SK-N-SH (cell line): ENCODE measurements around the gene IDH3G. TPM values are rescaled to one million over a fixed set of nuclear protein-coding genes. Genes with fewer than 3 reads are reported as not detected.

Experiments
- CTCF ChIA-PET: fragments of 300-600, 350-600 bp; formaldehyde crosslinking; extraction: SDS; loops from one replicate; lab custom pipeline; 2021; lab: Yijun Ruan, JAX
- POLR2A ChIA-PET: fragments of 350-600 bp; sonication (Branson Sonifier 250); formaldehyde crosslinking; extraction: SDS; loops from one replicate; lab custom pipeline; 2020; ENCODE audit warnings: antibody characterized with exemption, inconsistent platforms; lab: Yijun Ruan, JAX
- DNase-seq: peaks from one replicate; pipeline ENCODE4 v3.0.0; 2012
- H2AFZ ChIP-seq: fragments of 200-600 bp; sonication (generic); 2 replicates; pipeline ENCODE4 v1.8.1; 2016; ENCODE audit warnings: antibody characterized with exemption, mild to moderate bottlenecking, low read depth
- H3F3A ChIP-seq: fragments of 200-600 bp; sonication (generic); replicated peaks from 2 replicates; pipeline ENCODE3; 2016; ENCODE audit warnings: antibody characterized with exemption, mild to moderate bottlenecking; ENCODE audit not compliant: insufficient read depth
- H3K27ac ChIP-seq, 2 experiments: fragments of 200-500 bp in 1 of 2; fragments of 200-600 bp in 1 of 2; sonication (Bioruptor generic) in 1 of 2; sonication (generic), shearing (Covaris generic) in 1 of 2; 2 replicates each; pipeline versions ENCODE4 v1.5.1 to v1.6.1; 2014 to 2016; ENCODE audit warnings: low read depth in 2 of 2, inconsistent platforms in 1 of 2, low read length in 1 of 2, mild to moderate bottlenecking in 1 of 2, mixed read lengths in 1 of 2
- H3K27me3 ChIP-seq: fragments of 200-600 bp; sonication (generic), shearing (Covaris generic); 2 replicates; pipeline ENCODE4 v1.6.1; 2016; ENCODE audit warnings: mixed run types; ENCODE audit not compliant: insufficient read depth
- H3K36me3 ChIP-seq, 2 experiments: fragments of 200-500 bp in 1 of 2; fragments of 200-600 bp in 1 of 2; sonication (Bioruptor generic) in 1 of 2; sonication (generic) in 1 of 2; replicated peaks in 1 of 2; 2 replicates each; pipeline versions ENCODE3 to v1.5.1; 2014 to 2016; ENCODE audit warnings: low read length in 1 of 2, mild to moderate bottlenecking in 1 of 2; ENCODE audit not compliant: insufficient read depth in 2 of 2, control insufficient read depth in 1 of 2
- H3K4me1 ChIP-seq, 2 experiments: fragments of 200-500 bp in 1 of 2; fragments of 200-600 bp in 1 of 2; sonication (Bioruptor generic) in 1 of 2; sonication (generic), shearing (Covaris generic) in 1 of 2; 2 replicates each; pipeline versions ENCODE4 v1.5.1 to v1.6.1; 2014 to 2016; ENCODE audit warnings: low read depth in 1 of 2, low read length in 1 of 2, mixed run types in 1 of 2; ENCODE audit not compliant: insufficient read depth in 2 of 2, control insufficient read depth in 1 of 2
- H3K4me2 ChIP-seq: fragments of 200-600 bp; sonication (generic), shearing (Covaris generic); 2 replicates; pipeline ENCODE4 v1.6.1; 2017; ENCODE audit warnings: mixed run types
- H3K4me3 ChIP-seq, 2 experiments: fragments of 200-500 bp in 1 of 2; fragments of 200-600 bp in 1 of 2; sonication (Bioruptor generic) in 1 of 2; sonication (generic), shearing (Covaris generic) in 1 of 2; 2 replicates each; pipeline versions ENCODE4 v1.5.1 to v1.8.1; 2014 to 2016; ENCODE audit warnings: low read depth in 2 of 2, inconsistent platforms in 1 of 2, low read length in 1 of 2, mild to moderate bottlenecking in 1 of 2, mixed read lengths in 1 of 2, moderate library complexity in 1 of 2
- H3K79me2 ChIP-seq: fragments of 200-600 bp; sonication (generic); 2 replicates; pipeline ENCODE4 v1.8.1; 2017; ENCODE audit warnings: mild to moderate bottlenecking; ENCODE audit not compliant: insufficient read depth
- H3K9ac ChIP-seq: fragments of 200-600 bp; sonication (generic); 2 replicates; pipeline ENCODE4 v1.6.1; 2017; ENCODE audit warnings: mixed run types
- H3K9me2 ChIP-seq: fragments of 200-600 bp; sonication (generic); 2 replicates; pipeline ENCODE4 v1.6.1; 2017; ENCODE audit warnings: mixed run types
- H3K9me3 ChIP-seq: fragments of 200-600 bp; sonication (generic); 2 replicates; pipeline ENCODE4 v1.6.1; 2017; ENCODE audit warnings: mixed run types, mild to moderate bottlenecking, moderate library complexity
- H4K20me1 ChIP-seq: fragments of 200-600 bp; sonication (generic); 2 replicates; pipeline ENCODE4 v1.6.1; 2017; ENCODE audit warnings: mild to moderate bottlenecking, mixed run types; ENCODE audit not compliant: insufficient read depth
- CTCF ChIP-seq: fragments of 200-600 bp; sonication (generic); IDR thresholded peaks from 2 replicates; pipeline ENCODE4 v1.6.1; 2017; ENCODE audit warnings: antibody characterized with exemption, mild to moderate bottlenecking, moderate library complexity
- EP300 ChIP-seq, 2 experiments: IDR thresholded peaks; 2 replicates each; pipeline versions ENCODE4 v1.4.0 to v1.6.1; 2012; ENCODE audit warnings: borderline replicate concordance in 1 of 2, low read depth in 1 of 2, low read length in 1 of 2
- FOSL2 ChIP-seq: IDR thresholded peaks from 2 replicates; pipeline ENCODE4 v1.4.0; 2012; ENCODE audit warnings: low read depth, mild to moderate bottlenecking, moderate library complexity, borderline replicate concordance
- FOXM1 ChIP-seq: IDR thresholded peaks from 2 replicates; pipeline ENCODE4 v1.4.0; 2012; ENCODE audit warnings: low read depth, mild to moderate bottlenecking
- GABPA ChIP-seq: IDR thresholded peaks from 2 replicates; pipeline ENCODE4 v1.4.0; 2012; ENCODE audit warnings: low read depth, mild to moderate bottlenecking
- GATA2 ChIP-seq: sonication (generic); formaldehyde crosslinking; IDR thresholded peaks from 2 replicates; pipeline ENCODE4 v1.5.0; 2020; ENCODE audit warnings: mild to moderate bottlenecking, missing genetic modification reagents
- MXI1 ChIP-seq: IDR thresholded peaks from 2 replicates; pipeline ENCODE4 v1.6.1; 2012; ENCODE audit warnings: mild to moderate bottlenecking, low read depth, low read length, improper control_type of control experiment
- RCOR1 ChIP-seq: fragments of 150-350 bp; IDR thresholded peaks from 2 replicates; pipeline ENCODE4 v1.6.1; 2017; ENCODE audit warnings: antibody characterized with exemption, low read length
- TCF12 ChIP-seq: IDR thresholded peaks from 2 replicates; pipeline ENCODE4 v1.4.0; 2012
- USF1 ChIP-seq: IDR thresholded peaks from 2 replicates; pipeline ENCODE4 v1.4.0; 2012; ENCODE audit warnings: low read depth, borderline replicate concordance
- WGBS: methylation state at CpG from one replicate; pipeline ENCODE4 v1.1.6; 2017; ENCODE audit warnings: low lambda C conversion rate; 5-methylcytosine and 5-hydroxymethylcytosine counted together
- polyA plus RNA-seq, 3 experiments: library from polyadenylated mRNA; depleted of rRNA; stranded (reverse); fragments of >200 nt; gene quantifications; 2 replicates each; pipeline ENCODE4 v1.2.3, GENCODE V29; 2012

The IDH3G gene
- polyA plus RNA-seq, 1 of the 3 experiments (the other 2 are of a cell fraction), result 107 TPM

GRCh38 chrX:153766098-153766817 is 27.9 kb downstream of the IDH3G start:
- peak; percentile 74 for DNase-seq
- peaks cover 6% of the 10 kb centered on the region; the same call in 1 of the 2 replicates for H3K79me2 ChIP-seq
- peaks cover 0 to 4% of the 10 kb centered on the region in 2 experiments for H3K36me3 ChIP-seq
- H4K20me1 ChIP-seq, result peaks cover 9% of the 10 kb centered on the region; the same call in 1 of the 2 replicates
- H2AFZ ChIP-seq, result no peak overlapping the region
- peak overlapping the region; percentile 79 for H3K4me2 ChIP-seq
- peaks cover 2 to 27% of the 10 kb centered on the region in 2 experiments; a peak in 1 of 4 replicates for H3K4me1 ChIP-seq
- no peaks in the 10 kb centered on the region for H3K27me3 ChIP-seq
- 18% methylated on average over 21 of the region's 21 CpGs for WGBS
- H3K9me3 ChIP-seq, result no peaks in the 10 kb centered on the region
- no peaks in the 10 kb centered on the region for H3F3A ChIP-seq
- TF ChIP-seq TCF12, result peak; percentile 33; the same call in 1 of the 2 replicates
- TF ChIP-seq MXI1, result 0 out of 2 replicates have a peak, but pooled peaks have one; percentile 28
- no peak for TF ChIP-seq GATA2 (CRISPR knock-in tag)
- peak; percentile 83 for TF ChIP-seq FOSL2
- no peak for TF ChIP-seq CTCF
- peak overlapping the region; percentile 40 to 44 for H3K4me3 ChIP-seq
- ChIA-PET POLR2A (interaction anchor here (1.1 to 1.7 kb wide), 2 partner anchors 155 to 204 kb away, joined by 3 to 5 read pairs; no protein-coding TSS in a partner anchor), CTCF (interaction anchor here (0.6 to 10.2 kb wide), 6 partner anchors 11 to 182 kb away, joined by 3 to 134 read pairs (median 4); partner anchors contain the start of genes RENBP and SRPK3)
- peak overlapping the region; percentile 49; the same call in 1 of the 2 replicates for H3K9ac ChIP-seq
- H3K9me2 ChIP-seq, result no peaks in the 10 kb centered on the region
- H3K27ac ChIP-seq, result peak overlapping the region; percentile 63 to 82; a peak in 3 of 4 replicates

- CTCF ChIA-PET, result interaction anchor here (0.6 to 10.2 kb wide), 13 partner anchors 10 to 183 kb away, joined by 3 to 134 read pairs (median 5); partner anchors contain the start of genes RENBP and SRPK3
- peaks cover 9% of the 10 kb centered on the region; the same call in 1 of the 2 replicates for H4K20me1 ChIP-seq
- POLR2A ChIA-PET, result interaction anchor here (0.6 to 1.7 kb wide), 4 partner anchors 10 to 205 kb away, joined by 3 to 5 read pairs (median 4); partner anchors contain the start of genes IDH3G and SSR4
- peak overlapping the region; percentile 49; the same call in 1 of the 2 replicates for H3K9ac ChIP-seq
- peak overlapping the region; percentile 79 for H3K4me2 ChIP-seq
- TF ChIP-seq FOXM1 (no peak), RCOR1 (no peak), USF1 (0 out of 2 replicates have a peak, but pooled peaks have one; percentile 15), EP300 (IDR thresholded peaks at IDR 0.05; ENCODE audit: borderline replicate concordance in 1 of 2, low read depth in 1 of 2, low read length in 1 of 2) (0 out of 4 replicates have a peak, but pooled peaks of 1 of the 2 experiments have one; percentile 16), CTCF (no peak), GABPA (0 out of 2 replicates have a peak, but pooled peaks have one; percentile 30)
- WGBS, result 12% methylated on average over 5 of the region's 27 CpGs
- no peaks in the 10 kb centered on the region for H3K9me3 ChIP-seq
- H3K79me2 ChIP-seq, result peaks cover 6% of the 10 kb centered on the region; the same call in 1 of the 2 replicates
- no peaks in the 10 kb centered on the region for H3F3A ChIP-seq
- H3K27me3 ChIP-seq, result no peaks in the 10 kb centered on the region
- peak overlapping the region; percentile 63 to 82; a peak in 3 of 4 replicates for H3K27ac ChIP-seq
- no peaks in the 10 kb centered on the region for H3K36me3 ChIP-seq
- H3K9me2 ChIP-seq, result no peaks in the 10 kb centered on the region
- peaks cover 2 to 27% of the 10 kb centered on the region in 2 experiments; a peak in 1 of 4 replicates for H3K4me1 ChIP-seq
- peak overlapping the region; percentile 40 to 49 for H3K4me3 ChIP-seq
- DNase-seq, result peak; percentile 82
- H2AFZ ChIP-seq, result no peak overlapping the region
Observed at GRCh38 chrX:153765138-153766079, 28.8 kb downstream of the IDH3G start.
